ENCODE measurements around the gene ZNF878.

GRCh38 chr19:12000152-12000981 lies 52.4 kb downstream of the ZNF878 start:
- TF ChIP-seq CTCF (conservative IDR thresholded peaks at IDR 0.05; ENCODE audit: low read length) (no peak), EZH2phosphoT487 (IDR thresholded peaks at IDR 0.05; ENCODE audit: borderline replicate concordance, low read depth, low read length) (no peak)
